Stimulated activated naive CD8-positive, alpha-beta T cell treated with anti-CD3 and anti-CD28 coated beads, Interleukin-15, amount 100 ng/mL, for 72 hours (primary cell): ENCODE measurements around the gene PTX3.

Source experiments
- ATAC-seq: fragments of 150-1000 bp; cut with Tn5 transposase; 2 replicates; pipeline ENCODE4 v1.10.0; 2021; ENCODE audit warnings: mild to moderate bottlenecking, moderate library complexity
- DNase-seq, 2 donors: peaks; one replicate each; pipeline ENCODE4 v3.0.0; 2021 to 2022
- H3K27ac Mint-ChIP-seq, 2 donors: one replicate each; pipeline ENCODE4 v1.8.0; 2022; ENCODE audit warnings: mild to moderate bottlenecking in 2 of 2, mixed read lengths in 2 of 2, moderate library complexity in 2 of 2
- H3K27me3 Mint-ChIP-seq: one replicate; pipeline ENCODE4 v1.8.0; 2022; ENCODE audit warnings: mixed read lengths
- H3K4me1 Mint-ChIP-seq: one replicate; pipeline ENCODE4 v1.8.0; 2022; ENCODE audit warnings: mild to moderate bottlenecking, mixed read lengths
- H3K4me3 Mint-ChIP-seq, 2 donors: one replicate each; pipeline ENCODE4 v1.8.0; 2022; ENCODE audit warnings: mild to moderate bottlenecking in 2 of 2, mixed read lengths in 2 of 2, moderate library complexity in 1 of 2
- H3K9me3 Mint-ChIP-seq, 2 donors: one replicate each; pipeline ENCODE4 v1.8.0; 2022; ENCODE audit warnings: mixed read lengths in 2 of 2

PTX3 gene

GRCh38 chr3:157487339-157487738 lies 50.7 kb downstream of the PTX3 start:
- Mint-ChIP-seq H3K27me3 (peaks cover 11% of the 10 kb centered on the region), H3K4me1 (no peaks in the 10 kb centered on the region), H3K4me3 (no peak overlapping the region), H3K9me3 (no peaks in the 10 kb centered on the region), H3K27ac (no peak overlapping the region)
- ATAC-seq (no peak), DNase-seq (no peak)

- Mint-ChIP-seq H3K27ac (no peak overlapping the region), H3K9me3 (no peaks in the 10 kb centered on the region), H3K4me3 (no peak overlapping the region), H3K4me1 (no peaks in the 10 kb centered on the region), H3K27me3 (peaks cover 11% of the 10 kb centered on the region)
- ATAC-seq (no peak), DNase-seq (no peak)
These were observed 51.5 kb downstream of the PTX3 start for GRCh38 chr3:157488144-157488543.

GRCh38 chr3:157491136-157491535 lies 54.5 kb downstream of the PTX3 start:
- Mint-ChIP-seq H3K4me1 (no peaks in the 10 kb centered on the region), H3K4me3 (no peak overlapping the region), H3K9me3 (no peaks in the 10 kb centered on the region), H3K27ac (no peak overlapping the region), H3K27me3 (peaks cover 20% of the 10 kb centered on the region)
- DNase-seq (no peak), ATAC-seq (no peak)
